Mesenchymal stem cell (in vitro differentiated cells and primary cell): ENCODE data around the gene SLCO2A1.
"Not testable (repeated sequence)": the region's sequence is repeated elsewhere in the genome, so short reads cannot be mapped to it uniquely, and the experiment has no call there.

Source experiments
- DNase-seq: peaks from one replicate; pipeline ENCODE4 v3.0.0-alpha.2; 2013
- H2AFZ ChIP-seq: one replicate; pipeline ENCODE4 v1.6.1; 2013; ENCODE audit warnings: low read depth, mild to moderate bottlenecking, control low read depth, inconsistent platforms, low read length, moderate library complexity
- H2AK5ac ChIP-seq: 2 replicates; pipeline ENCODE4 v1.6.1; 2013; ENCODE audit warnings: low read length, moderate library complexity, mild to moderate bottlenecking, inconsistent platforms; ENCODE audit not compliant: severe bottlenecking
- H2BK120ac ChIP-seq: one replicate; pipeline ENCODE4 v1.6.1; 2013; ENCODE audit warnings: low read depth, mild to moderate bottlenecking, inconsistent platforms, low read length, moderate library complexity
- H2BK12ac ChIP-seq, 2 experiments: one replicate each; pipeline ENCODE4 v1.6.1; 2013; ENCODE audit warnings: inconsistent platforms in 2 of 2, low read length in 2 of 2, mild to moderate bottlenecking in 2 of 2, moderate library complexity in 2 of 2, control low read depth in 1 of 2
- H2BK15ac ChIP-seq: one replicate; pipeline ENCODE4 v1.6.1; 2013; ENCODE audit warnings: mild to moderate bottlenecking, low read depth, inconsistent platforms; ENCODE audit not compliant: poor library complexity, severe bottlenecking
- H2BK5ac ChIP-seq: 2 replicates; pipeline ENCODE4 v1.6.1; 2013; ENCODE audit warnings: low read depth, mild to moderate bottlenecking, low read length, control low read depth, inconsistent platforms; ENCODE audit not compliant: poor library complexity, severe bottlenecking
- H3K14ac ChIP-seq, 2 experiments: one replicate each; pipeline ENCODE4 v1.6.1; 2013; ENCODE audit warnings: inconsistent platforms in 2 of 2, low read length in 2 of 2, control low read depth in 1 of 2, mild to moderate bottlenecking in 1 of 2, moderate library complexity in 1 of 2
- H3K18ac ChIP-seq, 2 experiments: one replicate each; pipeline ENCODE4 v1.6.1; 2013; ENCODE audit warnings: inconsistent platforms in 2 of 2, low read length in 2 of 2, control low read depth in 1 of 2, low read depth in 1 of 2, mild to moderate bottlenecking in 1 of 2
- H3K23ac ChIP-seq, 2 experiments: one replicate each; pipeline ENCODE4 v1.6.1; 2013; ENCODE audit warnings: inconsistent platforms in 2 of 2, low read length in 2 of 2, mild to moderate bottlenecking in 2 of 2, moderate library complexity in 2 of 2, control low read depth in 1 of 2
- H3K27ac ChIP-seq: 2 replicates; pipeline ENCODE4 v1.5.1; 2013; ENCODE audit warnings: mild to moderate bottlenecking, moderate library complexity, low read length, control low read depth, inconsistent platforms; ENCODE audit not compliant: poor library complexity, severe bottlenecking
- H3K27me3 ChIP-seq, 2 experiments: 2 replicates each; pipeline versions ENCODE4 v1.6.1 to v1.7.0; 2013; ENCODE audit warnings: low read length in 2 of 2, mild to moderate bottlenecking in 2 of 2, moderate library complexity in 2 of 2, control low read depth in 1 of 2, inconsistent platforms in 1 of 2; ENCODE audit not compliant: control insufficient read depth in 1 of 2, insufficient read depth in 1 of 2
- H3K36me3 ChIP-seq, 2 experiments: 2 replicates each; pipeline versions ENCODE4 v1.6.1 to v1.7.0; 2013; ENCODE audit warnings: low read length in 2 of 2, control low read depth in 1 of 2, inconsistent platforms in 1 of 2, low read depth in 1 of 2, mild to moderate bottlenecking in 1 of 2; ENCODE audit not compliant: insufficient read depth in 2 of 2, control insufficient read depth in 1 of 2
- H3K4ac ChIP-seq, 2 experiments: one replicate each; pipeline ENCODE4 v1.6.1; 2013; ENCODE audit warnings: inconsistent platforms in 2 of 2, low read length in 2 of 2, mild to moderate bottlenecking in 2 of 2, moderate library complexity in 2 of 2, control low read depth in 1 of 2, low read depth in 1 of 2
- H3K4me1 ChIP-seq: 2 replicates; pipeline ENCODE4 v1.6.1; 2013; ENCODE audit warnings: low read depth, low read length, control low read depth; ENCODE audit not compliant: control insufficient read depth, insufficient read depth
- H3K4me2 ChIP-seq: 2 replicates; pipeline ENCODE4 v1.6.1; 2013; ENCODE audit warnings: low read length, mild to moderate bottlenecking, inconsistent platforms; ENCODE audit not compliant: poor library complexity, severe bottlenecking
- H3K4me3 ChIP-seq, 2 experiments: 2 replicates each; pipeline versions ENCODE4 v1.5.1 to v1.7.0; 2013; ENCODE audit warnings: low read length in 2 of 2, mild to moderate bottlenecking in 2 of 2, control low read depth in 1 of 2, low read depth in 1 of 2; ENCODE audit not compliant: insufficient read depth in 1 of 2
- H3K79me1 ChIP-seq: replicated peaks from 2 replicates; pipeline ENCODE4 v1.6.1; 2013; ENCODE audit warnings: mild to moderate bottlenecking, control low read depth, low read length, inconsistent platforms; ENCODE audit not compliant: poor library complexity, severe bottlenecking
- H3K9ac ChIP-seq: 2 replicates; pipeline ENCODE4 v1.7.0; 2013; ENCODE audit warnings: mild to moderate bottlenecking, low read length, moderate library complexity
- H3K9me3 ChIP-seq: 2 replicates; pipeline ENCODE4 v1.7.0; 2013; ENCODE audit warnings: mild to moderate bottlenecking, low read length; ENCODE audit not compliant: control insufficient read depth
- H4K8ac ChIP-seq: one replicate; pipeline ENCODE4 v1.6.1; 2013; ENCODE audit warnings: inconsistent platforms, mild to moderate bottlenecking, low read length, moderate library complexity
- H4K91ac ChIP-seq: one replicate; pipeline ENCODE4 v1.6.1; 2013; ENCODE audit warnings: mild to moderate bottlenecking, low read length, inconsistent platforms
- WGBS: methylation state at CpG from one replicate; pipeline ENCODE4 v1.1.7; 2013; ENCODE audit warnings: mixed read lengths; 5-methylcytosine and 5-hydroxymethylcytosine counted together

SLCO2A1 gene

GRCh38 chr3:134074001-134074789, 44.5 kb upstream of the SLCO2A1 start:
- 85% methylated on average over 10 of the region's 10 CpGs for WGBS
- Histone ChIP-seq H3K4me1 (no peaks in the 10 kb centered on the region), H3K18ac (no peak overlapping the region), H2BK15ac (no peak overlapping the region), H2AFZ (no peak overlapping the region), H2AK5ac (no peak overlapping the region), H4K8ac (no peak overlapping the region), H2BK5ac (no peak overlapping the region), H4K91ac (no peak overlapping the region), H3K36me3 (no peaks in the 10 kb centered on the region), H2BK12ac (no peak overlapping the region), H3K4ac (no peak overlapping the region), H3K23ac (no peak overlapping the region), H3K27me3 (no peaks in the 10 kb centered on the region), H3K9ac (no peak overlapping the region), H3K4me2 (no peak overlapping the region), H3K9me3 (no peaks in the 10 kb centered on the region), H3K27ac (no peak overlapping the region), H3K14ac (no peak overlapping the region), H3K79me1 (no peaks in the 10 kb centered on the region), H2BK120ac (no peak overlapping the region), H3K4me3 (no peak overlapping the region)
- DNase-seq: no peak

- Histone ChIP-seq H2AK5ac (no peak overlapping the region), H2BK12ac (no peak overlapping the region), H3K23ac (no peak overlapping the region), H3K27ac (no peak overlapping the region), H3K9me3 (no peaks in the 10 kb centered on the region), H3K14ac (no peak overlapping the region), H3K27me3 (no peaks in the 10 kb centered on the region), H3K79me1 (no peaks in the 10 kb centered on the region), H4K8ac (no peak overlapping the region), H2AFZ (no peak overlapping the region), H3K4ac (no peak overlapping the region), H2BK5ac (no peak overlapping the region), H3K4me2 (no peak overlapping the region), H3K9ac (no peak overlapping the region), H4K91ac (no peak overlapping the region), H3K4me3 (no peak overlapping the region), H2BK120ac (no peak overlapping the region), H3K36me3 (no peaks in the 10 kb centered on the region), H3K4me1 (no peaks in the 10 kb centered on the region), H3K18ac (no peak overlapping the region), H2BK15ac (no peak overlapping the region)
- WGBS: 94% methylated on average over 4 of the region's 4 CpGs
- no peak for DNase-seq
These were observed 43.8 kb upstream of the SLCO2A1 start for GRCh38 chr3:134073583-134073945.

- H2BK12ac ChIP-seq: no peak overlapping the region
- H3K27ac ChIP-seq: no peak overlapping the region
- no peak overlapping the region for H2BK120ac ChIP-seq
- H3K4ac ChIP-seq: no peak overlapping the region
- H3K4me2 ChIP-seq: no peak overlapping the region
- H3K27me3 ChIP-seq: no peaks in the 10 kb centered on the region
- H4K91ac ChIP-seq: no peak overlapping the region
- no peaks in the 10 kb centered on the region for H3K36me3 ChIP-seq
- no peak overlapping the region for H3K14ac ChIP-seq
- 88% methylated on average over 15 of the region's 15 CpGs for WGBS
- no peak overlapping the region for H3K23ac ChIP-seq
- H3K4me3 ChIP-seq: no peak overlapping the region
- no peak for DNase-seq
- H3K79me1 ChIP-seq: no peaks in the 10 kb centered on the region
- H2BK5ac ChIP-seq: no peak overlapping the region
- H2AFZ ChIP-seq: no peak overlapping the region
- no peak overlapping the region for H4K8ac ChIP-seq
- no peak overlapping the region for H2AK5ac ChIP-seq
- no peak overlapping the region for H2BK15ac ChIP-seq
- no peak overlapping the region for H3K18ac ChIP-seq
- no peak overlapping the region for H3K9ac ChIP-seq
- H3K4me1 ChIP-seq: no peaks in the 10 kb centered on the region
- H3K9me3 ChIP-seq: no peaks in the 10 kb centered on the region
These were observed 43.3 kb upstream of the SLCO2A1 start for GRCh38 chr3:134072881-134073582.

- not testable (repeated sequence) for H4K8ac ChIP-seq, H3K4me1 ChIP-seq, H2AK5ac ChIP-seq, H3K14ac ChIP-seq, H3K4me2 ChIP-seq, H3K9me3 ChIP-seq, H3K27me3 ChIP-seq, H3K23ac ChIP-seq, H2BK120ac ChIP-seq, H3K18ac ChIP-seq, H2BK12ac ChIP-seq, H2BK15ac ChIP-seq, H3K9ac ChIP-seq, H2BK5ac ChIP-seq, H3K79me1 ChIP-seq, DNase-seq, H4K91ac ChIP-seq, H3K27ac ChIP-seq, H3K4ac ChIP-seq, H3K4me3 ChIP-seq, H2AFZ ChIP-seq, H3K36me3 ChIP-seq
- WGBS: 89% methylated on average over 23 of the region's 25 CpGs
These were observed 40.6 kb upstream of the SLCO2A1 start for GRCh38 chr3:134070281-134070680.
